GM12872 (cell line): ENCODE results near the gene FBXL17.

Source experiments
- TF ChIP-seq, protein P1 (sequence below): IDR thresholded peaks from 3 replicates; pipeline ENCODE4 v1.5.1; 2011; ENCODE audit warnings: low read depth, mild to moderate bottlenecking, low read length, moderate library complexity; ENCODE audit not compliant: insufficient read depth

Gene FBXL17

DNA sequence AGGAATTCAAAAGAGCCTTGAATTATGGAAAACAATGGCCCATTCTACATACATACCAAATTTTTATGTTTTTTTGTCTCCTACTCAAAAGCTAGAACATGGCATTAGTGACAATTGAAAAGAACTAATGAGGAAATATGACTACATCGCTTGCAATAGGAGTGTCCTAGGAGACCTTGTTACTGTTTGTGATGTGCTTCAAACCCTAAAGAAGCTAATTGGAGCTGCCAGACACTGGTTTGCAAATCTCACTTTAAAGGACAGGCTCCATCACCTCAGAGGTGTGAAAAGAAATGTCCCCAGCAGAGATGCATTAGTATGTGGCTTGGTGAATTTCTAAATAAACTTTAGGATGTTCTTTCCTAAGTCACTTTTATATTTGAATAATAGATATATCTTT lies 356.9 kb downstream of the FBXL17 start:
- TF ChIP-seq, protein P1, sequence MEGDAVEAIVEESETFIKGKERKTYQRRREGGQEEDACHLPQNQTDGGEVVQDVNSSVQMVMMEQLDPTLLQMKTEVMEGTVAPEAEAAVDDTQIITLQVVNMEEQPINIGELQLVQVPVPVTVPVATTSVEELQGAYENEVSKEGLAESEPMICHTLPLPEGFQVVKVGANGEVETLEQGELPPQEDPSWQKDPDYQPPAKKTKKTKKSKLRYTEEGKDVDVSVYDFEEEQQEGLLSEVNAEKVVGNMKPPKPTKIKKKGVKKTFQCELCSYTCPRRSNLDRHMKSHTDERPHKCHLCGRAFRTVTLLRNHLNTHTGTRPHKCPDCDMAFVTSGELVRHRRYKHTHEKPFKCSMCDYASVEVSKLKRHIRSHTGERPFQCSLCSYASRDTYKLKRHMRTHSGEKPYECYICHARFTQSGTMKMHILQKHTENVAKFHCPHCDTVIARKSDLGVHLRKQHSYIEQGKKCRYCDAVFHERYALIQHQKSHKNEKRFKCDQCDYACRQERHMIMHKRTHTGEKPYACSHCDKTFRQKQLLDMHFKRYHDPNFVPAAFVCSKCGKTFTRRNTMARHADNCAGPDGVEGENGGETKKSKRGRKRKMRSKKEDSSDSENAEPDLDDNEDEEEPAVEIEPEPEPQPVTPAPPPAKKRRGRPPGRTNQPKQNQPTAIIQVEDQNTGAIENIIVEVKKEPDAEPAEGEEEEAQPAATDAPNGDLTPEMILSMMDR, result no peak

DNA sequence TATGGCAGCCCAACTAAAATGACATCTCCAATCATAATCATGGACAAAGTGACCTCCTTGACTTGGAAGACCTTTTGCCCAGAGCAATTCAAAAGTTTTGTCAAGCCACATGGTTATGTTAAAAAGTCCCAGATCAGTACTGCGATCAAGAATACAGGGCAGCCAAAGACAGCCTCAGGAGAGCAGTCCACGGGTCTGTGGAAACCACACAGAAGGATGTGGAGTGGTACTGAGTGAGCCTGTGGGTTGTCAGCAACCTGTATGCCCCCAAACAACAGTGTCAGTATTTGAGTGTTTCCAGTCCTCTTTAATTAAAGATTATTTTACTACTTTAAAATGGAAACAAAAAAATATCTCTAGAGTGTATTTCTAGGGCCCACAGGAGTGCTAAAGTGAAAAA lies 365.8 kb downstream of the FBXL17 start:
- TF ChIP-seq, protein P1, result no peak

DNA sequence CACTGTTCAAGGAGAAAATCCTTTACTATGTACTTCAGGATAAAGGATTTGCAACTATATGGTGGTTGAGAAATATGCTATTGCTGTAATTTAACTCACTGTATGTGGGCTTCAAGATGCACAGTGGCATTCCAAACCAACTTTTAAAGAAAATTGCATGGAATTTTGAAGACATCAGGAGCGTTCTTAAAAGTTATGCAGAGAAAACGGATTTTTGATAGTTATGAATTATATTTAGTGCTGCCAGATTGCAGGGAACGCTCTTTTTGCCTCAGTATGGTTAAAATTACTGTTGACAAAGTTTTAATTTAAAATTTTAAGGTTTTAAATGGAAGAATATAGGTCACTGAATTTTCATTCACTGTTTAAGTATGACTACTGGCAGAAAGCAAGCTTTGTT lies 375.1 kb downstream of the FBXL17 start:
- TF ChIP-seq, protein P1, result no peak

DNA sequence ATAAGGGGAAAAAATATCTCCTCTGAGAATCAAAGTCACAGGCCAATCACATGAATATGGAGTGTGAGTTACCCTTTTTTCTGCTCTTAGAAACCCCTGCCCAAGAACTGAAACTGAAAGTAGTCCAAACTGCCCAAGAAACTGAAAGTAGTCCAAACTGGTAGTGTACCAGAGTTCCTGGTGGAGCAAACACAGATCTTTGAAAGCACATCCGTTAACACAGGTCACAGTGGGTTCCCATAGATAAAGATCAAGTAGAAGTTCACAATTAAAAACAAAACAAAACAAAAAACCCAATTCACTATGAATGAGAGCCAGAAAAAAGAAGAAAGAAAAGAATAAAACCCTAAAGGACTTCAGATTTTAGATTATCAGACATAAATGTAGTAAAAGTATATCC lies 378.7 kb downstream of the FBXL17 start:
- TF ChIP-seq, protein P1, result no peak

DNA sequence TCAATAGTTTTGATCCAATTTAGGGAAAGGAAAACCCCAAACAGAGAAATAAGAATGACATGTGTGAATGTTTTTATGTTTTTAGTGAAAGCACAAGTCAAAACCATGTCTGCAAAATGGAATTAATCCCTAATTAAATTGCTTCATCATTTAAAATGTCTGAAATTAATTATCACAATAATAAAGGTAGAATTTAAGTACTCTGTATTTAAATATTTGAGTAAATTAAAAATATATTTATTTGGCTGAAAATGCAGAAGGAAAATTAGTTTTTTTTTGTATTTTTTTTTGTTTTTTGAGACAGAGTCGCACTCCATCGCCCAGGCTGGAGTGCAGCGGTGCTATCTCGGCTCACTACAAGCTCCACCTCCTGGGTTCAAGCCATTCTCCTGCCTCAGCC lies 380.7 kb downstream of the FBXL17 start:
- TF ChIP-seq, protein P1, result no peak

DNA sequence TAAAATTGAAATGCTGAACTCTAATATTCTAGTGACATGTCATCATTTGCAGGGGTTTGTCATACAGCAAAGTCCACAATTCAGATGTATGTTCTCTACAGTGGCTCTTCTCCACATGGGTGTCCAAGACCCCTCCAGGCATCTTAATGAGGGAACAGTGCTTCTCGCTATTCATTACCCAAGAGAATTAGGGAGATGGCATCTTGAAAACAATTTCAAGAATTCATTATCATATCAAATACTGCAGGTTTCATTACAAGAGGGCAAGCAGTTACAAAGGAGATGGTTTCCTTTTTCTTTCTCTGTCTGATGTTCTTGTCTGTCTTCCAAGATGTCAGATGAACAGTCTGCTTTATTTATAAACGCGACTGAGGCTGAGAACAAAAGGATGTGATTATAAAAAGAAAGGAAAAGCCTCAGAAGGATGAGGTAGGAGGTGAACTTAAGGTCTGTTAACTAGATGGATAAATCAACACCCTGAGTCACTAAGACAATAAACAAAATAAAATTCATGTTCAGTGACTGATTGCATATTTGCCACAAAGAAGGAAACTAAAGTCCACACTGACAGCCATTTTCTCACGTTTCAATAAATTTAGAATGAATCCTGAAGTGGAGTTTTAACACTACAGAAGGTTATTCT lies 384.4 kb downstream of the FBXL17 start:
- TF ChIP-seq, protein P1, result no peak

DNA sequence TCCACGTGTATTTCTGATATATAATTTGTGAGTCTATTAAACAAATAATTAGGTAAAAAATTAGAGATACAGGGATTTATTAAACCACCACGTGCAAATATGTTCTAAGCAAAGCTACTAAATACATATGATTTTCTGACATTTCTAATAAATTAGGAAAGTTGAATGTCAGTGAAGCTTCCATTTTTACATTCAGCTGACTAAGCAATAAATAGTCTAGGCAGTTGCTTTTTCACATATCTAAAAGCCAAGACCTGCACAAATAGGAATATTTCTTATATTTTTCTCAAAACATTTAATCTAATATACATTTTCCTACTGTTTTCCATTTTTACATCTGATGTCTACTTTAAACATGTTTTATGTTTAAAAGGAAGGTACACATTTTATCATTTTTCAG lies 388.6 kb downstream of the FBXL17 start:
- TF ChIP-seq, protein P1, result no peak
